Measurements from ENCODE around the gene NEK1.

Gene NEK1

GRCh38 chr4:169377367-169377766, 235.0 kb downstream of the NEK1 start:
- no peak for DNase-seq (ENCODE audit: low read depth in 2 of 3, low spot score in 1 of 3)

- DNase-seq (ENCODE audit: low read depth in 2 of 3, low spot score in 1 of 3): no peak
These were observed 236.0 kb downstream of the NEK1 start for GRCh38 chr4:169376421-169376820.

- no peak for DNase-seq (ENCODE audit: low read depth in 2 of 3, low spot score in 1 of 3)
These were observed 239.6 kb downstream of the NEK1 start for GRCh38 chr4:169372791-169373190.

- DNase-seq (ENCODE audit: low read depth in 2 of 3, low spot score in 1 of 3): no peak
These were observed 242.7 kb downstream of the NEK1 start for GRCh38 chr4:169369634-169370033.

GRCh38 chr4:169367826-169368225, 244.6 kb downstream of the NEK1 start:
- no peak for DNase-seq (ENCODE audit: low read depth in 2 of 3, low spot score in 1 of 3)

- no peak for DNase-seq (ENCODE audit: low read depth in 2 of 3, low spot score in 1 of 3)
These were observed 245.6 kb downstream of the NEK1 start for GRCh38 chr4:169366821-169367220.

GRCh38 chr4:169362607-169363006, 249.8 kb downstream of the NEK1 start:
- DNase-seq (ENCODE audit: low read depth in 2 of 3, low spot score in 1 of 3): no peak

GRCh38 chr4:169361756-169362155, 250.6 kb downstream of the NEK1 start:
- DNase-seq (ENCODE audit: low read depth in 2 of 3, low spot score in 1 of 3): no peak

- DNase-seq (ENCODE audit: low read depth in 2 of 3, low spot score in 1 of 3): no peak
These were observed 252.4 kb downstream of the NEK1 start for GRCh38 chr4:169359961-169360360.

GRCh38 chr4:169352360-169352759, 260.0 kb downstream of the NEK1 start:
- no peak for DNase-seq (ENCODE audit: low read depth in 2 of 3, low spot score in 1 of 3)

- DNase-seq (ENCODE audit: low read depth in 2 of 3, low spot score in 1 of 3): no peak
These were observed 260.5 kb downstream of the NEK1 start for GRCh38 chr4:169351872-169352271.

- DNase-seq (ENCODE audit: low read depth in 2 of 3, low spot score in 1 of 3): no peak
These were observed 263.8 kb downstream of the NEK1 start for GRCh38 chr4:169348541-169348940.

GRCh38 chr4:169346840-169347239, 265.5 kb downstream of the NEK1 start:
- DNase-seq (ENCODE audit: low read depth in 2 of 3, low spot score in 1 of 3): no peak

- DNase-seq (ENCODE audit: low read depth in 2 of 3, low spot score in 1 of 3): no peak
These were observed 267.1 kb downstream of the NEK1 start for GRCh38 chr4:169345316-169345721.

All from stimulated activated CD4-positive, alpha-beta T cell treated with anti-CD3 and anti-CD28 coated beads, Interleukin-12 subunit alpha, Interleukin-12 subunit beta, amount 100 ng/mL, for 48 hours (primary cell).